PFSK-1 (cell line): ENCODE measurements around the gene PSMD3.
A peak's percentile ranks its signal among the peaks of the same experiment; 100 is the strongest.

Source experiments
- FOXP2 ChIP-seq: optimal IDR thresholded peaks from 2 replicates; pipeline ENCODE3; 2011; ENCODE audit warnings: borderline replicate concordance, control low read depth, inconsistent platforms; ENCODE audit not compliant: insufficient read depth; ENCODE audit errors: extremely low read length, extremely low read depth
- POLR2AphosphoS5 ChIP-seq: IDR thresholded peaks from 2 replicates; pipeline ENCODE4 v1.6.1; 2012; ENCODE audit warnings: low read depth, mild to moderate bottlenecking, control low read depth, low read length, moderate library complexity
- REST ChIP-seq, 2 experiments: IDR thresholded peaks; 2 replicates each; pipeline versions ENCODE4 v1.6.1 to v1.8.0; 2011 to 2012; ENCODE audit warnings: low read depth in 2 of 2, low read length in 2 of 2, control low read depth in 1 of 2, inconsistent platforms in 1 of 2, mild to moderate bottlenecking in 1 of 2, moderate library complexity in 1 of 2; ENCODE audit not compliant: insufficient read depth in 1 of 2
- SIN3A ChIP-seq: IDR thresholded peaks from 2 replicates; pipeline ENCODE4 v1.6.1; 2012; ENCODE audit warnings: mild to moderate bottlenecking, low read length, moderate library complexity, borderline replicate concordance; ENCODE audit not compliant: insufficient read depth
- TAF1 ChIP-seq: IDR thresholded peaks from 2 replicates; pipeline ENCODE4 v1.6.1; 2012; ENCODE audit warnings: low read length, control low read depth, borderline replicate concordance; ENCODE audit not compliant: insufficient read depth

PSMD3 gene

DNA sequence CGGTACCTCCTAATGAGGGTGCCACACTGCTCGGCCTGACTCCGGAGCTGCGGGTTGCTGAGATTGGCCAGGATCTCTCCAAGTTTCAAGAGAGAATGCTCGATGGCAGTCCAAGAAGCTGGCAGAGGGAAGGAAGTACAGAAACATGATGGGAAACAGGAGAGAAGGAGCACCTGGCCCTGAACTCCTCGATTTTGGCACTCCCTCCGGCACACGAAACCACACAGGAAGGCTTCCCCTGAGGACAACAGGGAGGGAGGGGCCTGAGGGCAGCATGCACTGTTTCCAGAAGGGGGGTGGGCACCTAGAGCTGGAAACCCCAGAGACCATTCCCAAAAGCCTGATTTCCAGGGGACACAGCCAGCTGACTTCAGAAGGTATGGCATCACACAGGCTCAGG, 52.7 kb downstream of the PSMD3 start:
- TF ChIP-seq POLR2AphosphoS5 (no peak), REST (IDR thresholded peaks at IDR 0.05; ENCODE audit: insufficient read depth in 1 of 2, low read depth in 2 of 2, low read length in 2 of 2) (no peak), SIN3A (no peak), TAF1 (no peak), FOXP2 (no peak)

DNA sequence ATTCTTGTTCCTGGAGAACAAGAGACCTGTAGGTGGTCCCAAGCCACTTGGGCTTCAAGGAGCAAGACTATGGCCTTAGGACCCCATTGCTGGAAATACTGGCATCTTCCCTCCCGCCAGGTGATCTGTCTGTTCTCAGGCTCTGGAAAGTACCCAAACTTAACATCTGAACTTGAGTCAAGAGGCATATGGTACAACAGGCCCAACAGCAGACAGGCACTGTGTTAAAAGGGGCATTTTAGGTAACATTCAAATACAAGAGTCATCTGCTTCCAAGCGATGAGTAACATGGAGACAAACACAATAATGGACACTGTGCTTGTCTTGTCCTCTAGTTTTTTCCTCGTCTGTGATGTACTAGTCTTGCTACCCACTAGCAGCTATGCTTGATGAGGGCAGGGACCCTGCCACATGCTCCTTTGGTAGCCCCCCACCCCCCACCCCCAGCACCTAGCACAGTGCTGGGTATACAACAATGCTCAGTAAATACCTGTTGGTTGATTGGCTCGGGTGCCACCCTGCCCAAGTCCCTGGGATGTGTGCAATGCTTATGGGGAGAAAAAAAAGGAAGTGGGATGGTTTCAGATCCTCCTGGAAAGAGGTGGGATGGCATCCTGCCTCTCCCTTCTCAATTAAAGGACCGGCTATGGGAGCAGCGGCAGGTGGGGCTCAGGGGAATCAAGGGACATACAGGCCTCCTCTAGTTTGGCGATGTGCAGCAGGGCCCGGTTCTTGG, 54.0 kb downstream of the PSMD3 start:
- TF ChIP-seq FOXP2: no peak
- TF ChIP-seq POLR2AphosphoS5: no peak
- TF ChIP-seq TAF1: no peak
- TF ChIP-seq SIN3A: no peak
- no peak for TF ChIP-seq REST (IDR thresholded peaks at IDR 0.05; ENCODE audit: insufficient read depth in 1 of 2, low read depth in 2 of 2, low read length in 2 of 2)

DNA sequence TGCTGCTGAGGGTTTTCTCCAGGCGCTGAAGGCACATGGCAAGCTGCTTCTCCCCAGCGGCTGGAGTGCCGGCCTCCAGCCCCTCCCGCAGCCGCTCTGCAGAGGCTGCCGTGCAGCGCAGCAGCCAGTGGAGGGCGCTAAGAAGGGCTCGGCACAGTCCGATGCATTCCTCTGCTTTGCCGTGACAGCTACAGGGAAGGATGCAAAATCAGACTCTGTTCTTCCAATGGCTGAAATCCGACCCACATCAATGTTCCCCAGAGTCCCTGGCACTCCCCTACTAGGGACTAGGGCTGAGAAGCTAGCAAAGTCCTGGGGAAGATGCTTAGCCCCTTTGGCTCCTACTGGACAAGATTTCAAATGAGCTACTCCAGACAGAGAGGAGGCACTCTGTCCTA, 54.6 kb downstream of the PSMD3 start:
- no peak for TF ChIP-seq SIN3A
- peak; percentile 37 for TF ChIP-seq FOXP2

GRCh38 chr17:40038882-40039513, 58.4 kb downstream of the PSMD3 start:
- TF ChIP-seq SIN3A: no peak
- no peak for TF ChIP-seq FOXP2
- TF ChIP-seq TAF1: no peak
- no peak for TF ChIP-seq POLR2AphosphoS5
- no peak for TF ChIP-seq REST (IDR thresholded peaks at IDR 0.05; ENCODE audit: insufficient read depth in 1 of 2, low read depth in 2 of 2, low read length in 2 of 2)

- no peak for TF ChIP-seq SIN3A
- no peak for TF ChIP-seq TAF1
- TF ChIP-seq POLR2AphosphoS5: no peak
- no peak for TF ChIP-seq FOXP2
- no peak for TF ChIP-seq REST (IDR thresholded peaks at IDR 0.05; ENCODE audit: insufficient read depth in 1 of 2, low read depth in 2 of 2, low read length in 2 of 2)
Observed at GRCh38 chr17:40041196-40041595, 60.6 kb downstream of the PSMD3 start.
